HL-60 (cell line): ENCODE measurements around the gene TNNT2.

ENCODE experiments used
- DNase-seq, 2 experiments: peaks; one replicate each; pipeline ENCODE4 v3.0.0-alpha.2; 2010 to 2020; ENCODE audit warnings: low read depth in 1 of 2, low spot score in 1 of 2
- H3K27ac ChIP-seq: fragments of 250-450 bp; sonication (Bioruptor Pico); replicated peaks from 2 replicates; pipeline ENCODE4 v1.5.1; 2020; ENCODE audit warnings: mild to moderate bottlenecking, moderate library complexity
- H3K27me3 ChIP-seq: fragments of 250-450 bp; sonication (Bioruptor Pico); 2 replicates; pipeline ENCODE4 v1.5.1; 2021; ENCODE audit warnings: mild to moderate bottlenecking, moderate library complexity; ENCODE audit not compliant: insufficient read depth, poor library complexity, severe bottlenecking
- H3K4me3 ChIP-seq: replicated peaks from 2 replicates; pipeline ENCODE4 v1.5.1; 2011; ENCODE audit warnings: mild to moderate bottlenecking, control low read depth, low read length; ENCODE audit not compliant: insufficient read depth
- CTCF ChIP-seq: IDR thresholded peaks from one replicate; pipeline ENCODE4 v1.5.1; 2011; ENCODE audit warnings: low read length, control low read depth, inconsistent platforms; ENCODE audit not compliant: insufficient read depth
- GABPA ChIP-seq: IDR thresholded peaks from 2 replicates; pipeline ENCODE4 v1.6.1; 2012; ENCODE audit warnings: low read depth
- POLR2AphosphoS5 ChIP-seq: IDR thresholded peaks from 2 replicates; pipeline ENCODE4 v1.6.1; 2012; ENCODE audit warnings: low read depth
- REST ChIP-seq: IDR thresholded peaks from 2 replicates; pipeline ENCODE4 v1.6.1; 2012; ENCODE audit warnings: low read depth; ENCODE audit not compliant: insufficient replicate concordance
- SPI1 ChIP-seq: IDR thresholded peaks from 2 replicates; pipeline ENCODE4 v1.6.1; 2012; ENCODE audit warnings: low read depth, mild to moderate bottlenecking, borderline replicate concordance

TNNT2 gene

DNA sequence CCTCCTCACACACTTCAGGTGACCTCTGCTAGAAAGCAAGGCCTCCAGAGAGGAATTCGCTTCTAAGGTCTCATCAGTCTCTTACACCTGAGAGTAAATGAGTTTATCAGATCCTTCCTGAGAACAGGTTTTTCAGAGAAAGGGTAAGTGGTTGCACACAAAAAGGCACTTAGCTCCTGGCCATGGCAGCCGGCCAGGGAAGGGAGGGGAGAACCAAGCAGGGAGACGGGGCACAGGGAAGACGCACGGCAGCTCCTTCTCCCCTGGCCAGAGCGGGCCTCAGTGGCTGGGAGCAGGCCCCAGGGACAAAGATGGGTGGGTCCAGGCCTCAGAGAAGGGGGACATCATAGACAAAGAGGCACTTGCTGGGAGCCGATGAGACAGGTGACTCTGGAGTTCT lies 3.6 kb upstream of the TNNT2 start:
- Histone ChIP-seq H3K27ac (no peak overlapping the region), H3K27me3 (no peaks in the 10 kb centered on the region), H3K4me3 (no peak overlapping the region)
- TF ChIP-seq POLR2AphosphoS5 (no peak), CTCF (no peak), REST (no peak), SPI1 (no peak), GABPA (no peak)
- no peak for DNase-seq

GRCh38 chr1:201379733-201380242 lies 2.3 kb upstream of the TNNT2 start:
- TF ChIP-seq REST (no peak), CTCF (no peak), POLR2AphosphoS5 (no peak), GABPA (no peak)
- no peaks in the 10 kb centered on the region for H3K27me3 ChIP-seq
- H3K4me3 ChIP-seq = no peak overlapping the region
- H3K27ac ChIP-seq = no peak overlapping the region
- no peak for DNase-seq

- no peak overlapping the region for H3K27ac ChIP-seq
- TF ChIP-seq CTCF = no peak
- DNase-seq = no peak
- peaks cover 6% of the 10 kb centered on the region for H3K27me3 ChIP-seq
- no peak overlapping the region for H3K4me3 ChIP-seq
Measured at GRCh38 chr1:201378804-201379203, 1.3 kb upstream of the TNNT2 start.
